A549 (cell line): Measurements from ENCODE around the gene IL1R1.

Source experiments
- CEBPB ChIP-seq, 2 experiments: fragments of >200 bp in 1 of 2; sonication (Bioruptor Twin) in 1 of 2; formaldehyde crosslinking in 1 of 2; IDR thresholded peaks; 2 replicates each; pipeline ENCODE4 v1.6.1; 2012 to 2016
- POLR2A ChIP-seq: IDR thresholded peaks from 2 replicates; pipeline ENCODE4 v1.6.1; 2012; ENCODE audit warnings: mild to moderate bottlenecking, low read length
- REST ChIP-seq: fragments of 200-600 bp; sonication (generic); IDR thresholded peaks from 2 replicates; pipeline ENCODE4 v1.6.1; 2016; ENCODE audit warnings: antibody characterized with exemption, mild to moderate bottlenecking, moderate library complexity
- TF ChIP-seq, protein P1 (sequence below): fragments of >200 bp; sonication (Bioruptor Twin); formaldehyde crosslinking; IDR thresholded peaks from 3 replicates; pipeline ENCODE4 v1.5.1; 2016

DNA sequence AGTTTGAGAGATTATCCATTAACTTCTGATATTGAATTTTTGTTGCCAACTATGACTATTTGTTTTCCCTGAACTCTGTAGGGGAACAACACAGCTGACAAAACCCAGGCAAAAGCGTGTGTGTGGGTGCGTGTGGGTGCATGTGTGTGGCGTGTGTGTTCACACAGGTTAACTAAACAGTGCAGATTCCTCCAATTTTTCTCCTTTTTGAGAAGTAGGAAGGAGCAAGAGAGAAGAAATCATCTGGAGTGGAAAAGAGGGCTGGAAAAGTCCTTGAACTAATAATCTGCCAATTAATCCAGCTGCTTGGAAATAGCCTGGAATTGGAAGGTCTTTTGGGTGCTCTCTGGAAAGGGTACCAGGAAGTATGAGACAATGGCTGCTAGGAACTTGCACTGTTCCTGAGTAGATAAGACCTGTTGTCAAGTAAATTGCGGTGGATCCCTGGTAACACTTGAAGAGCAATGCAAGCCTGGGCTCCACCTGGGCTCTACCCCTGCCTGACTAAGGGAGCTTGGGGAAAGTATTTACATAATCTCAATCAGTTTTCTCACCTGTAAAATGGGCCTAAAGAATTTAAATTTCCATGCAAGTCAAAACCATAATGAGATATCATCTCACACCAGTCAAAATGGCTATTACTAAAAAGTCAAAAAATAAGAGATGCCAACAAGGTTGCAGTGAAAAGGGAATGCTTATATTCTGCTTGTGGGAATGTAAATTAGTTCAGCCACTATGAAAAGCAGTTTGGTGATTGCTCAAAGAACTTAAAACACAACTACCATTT lies 40.5 kb upstream of the IL1R1 start:
- TF ChIP-seq, protein P1, sequence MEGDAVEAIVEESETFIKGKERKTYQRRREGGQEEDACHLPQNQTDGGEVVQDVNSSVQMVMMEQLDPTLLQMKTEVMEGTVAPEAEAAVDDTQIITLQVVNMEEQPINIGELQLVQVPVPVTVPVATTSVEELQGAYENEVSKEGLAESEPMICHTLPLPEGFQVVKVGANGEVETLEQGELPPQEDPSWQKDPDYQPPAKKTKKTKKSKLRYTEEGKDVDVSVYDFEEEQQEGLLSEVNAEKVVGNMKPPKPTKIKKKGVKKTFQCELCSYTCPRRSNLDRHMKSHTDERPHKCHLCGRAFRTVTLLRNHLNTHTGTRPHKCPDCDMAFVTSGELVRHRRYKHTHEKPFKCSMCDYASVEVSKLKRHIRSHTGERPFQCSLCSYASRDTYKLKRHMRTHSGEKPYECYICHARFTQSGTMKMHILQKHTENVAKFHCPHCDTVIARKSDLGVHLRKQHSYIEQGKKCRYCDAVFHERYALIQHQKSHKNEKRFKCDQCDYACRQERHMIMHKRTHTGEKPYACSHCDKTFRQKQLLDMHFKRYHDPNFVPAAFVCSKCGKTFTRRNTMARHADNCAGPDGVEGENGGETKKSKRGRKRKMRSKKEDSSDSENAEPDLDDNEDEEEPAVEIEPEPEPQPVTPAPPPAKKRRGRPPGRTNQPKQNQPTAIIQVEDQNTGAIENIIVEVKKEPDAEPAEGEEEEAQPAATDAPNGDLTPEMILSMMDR: no peak
- TF ChIP-seq POLR2A: no peak
- no peak for TF ChIP-seq CEBPB (IDR thresholded peaks at IDR 0.05)
- no peak for TF ChIP-seq REST
